LNCAP (cell line): ENCODE results near the gene HIPK2.

Experiments used
- TF ChIP-seq, protein P1 (sequence below): fragments of 450-650 bp; IDR thresholded peaks from 2 replicates; pipeline ENCODE4 v1.5.1; 2017; ENCODE audit warnings: mild to moderate bottlenecking

The HIPK2 gene

DNA sequence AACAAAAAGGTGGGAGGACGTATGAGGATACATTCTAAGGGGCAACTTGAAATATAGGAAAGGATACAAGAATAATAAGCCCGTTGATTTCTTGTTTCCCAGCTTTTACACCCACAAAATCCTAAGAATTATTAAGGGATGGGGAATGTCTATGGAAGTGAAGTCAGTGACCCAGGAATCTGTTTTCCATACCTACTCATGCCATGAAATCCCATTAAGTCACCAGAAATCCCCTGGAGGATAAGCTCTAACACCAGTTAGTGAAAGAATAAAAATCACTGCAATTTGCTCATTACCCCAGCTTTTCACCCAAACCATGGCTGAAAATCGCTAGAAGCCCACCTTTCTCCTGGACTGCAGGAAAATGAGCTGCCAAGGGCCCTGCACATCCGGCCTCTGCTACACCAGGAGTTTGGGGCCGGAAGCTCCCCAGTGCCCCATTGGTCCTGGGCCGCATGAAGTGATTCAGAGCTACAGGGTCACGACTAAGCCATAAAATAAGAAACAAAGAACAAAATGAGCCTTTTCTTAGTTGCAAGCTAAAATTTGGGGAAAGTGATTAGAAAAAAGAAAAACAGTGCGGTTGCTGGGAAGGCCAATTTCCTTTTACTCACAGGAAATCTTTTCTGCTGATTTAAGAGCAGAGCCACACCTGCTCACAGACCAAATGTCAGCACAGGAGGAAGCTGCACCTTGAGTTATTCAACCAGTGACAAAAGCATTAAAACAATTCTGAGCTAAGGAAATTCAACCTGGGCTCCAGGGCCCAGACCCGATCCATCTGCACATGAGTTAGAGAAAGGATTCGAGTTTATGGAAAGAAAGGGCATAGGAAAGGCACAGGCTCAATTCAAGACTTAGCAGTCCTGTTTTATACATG, 40.3 kb downstream of the HIPK2 start:
- TF ChIP-seq, protein P1, sequence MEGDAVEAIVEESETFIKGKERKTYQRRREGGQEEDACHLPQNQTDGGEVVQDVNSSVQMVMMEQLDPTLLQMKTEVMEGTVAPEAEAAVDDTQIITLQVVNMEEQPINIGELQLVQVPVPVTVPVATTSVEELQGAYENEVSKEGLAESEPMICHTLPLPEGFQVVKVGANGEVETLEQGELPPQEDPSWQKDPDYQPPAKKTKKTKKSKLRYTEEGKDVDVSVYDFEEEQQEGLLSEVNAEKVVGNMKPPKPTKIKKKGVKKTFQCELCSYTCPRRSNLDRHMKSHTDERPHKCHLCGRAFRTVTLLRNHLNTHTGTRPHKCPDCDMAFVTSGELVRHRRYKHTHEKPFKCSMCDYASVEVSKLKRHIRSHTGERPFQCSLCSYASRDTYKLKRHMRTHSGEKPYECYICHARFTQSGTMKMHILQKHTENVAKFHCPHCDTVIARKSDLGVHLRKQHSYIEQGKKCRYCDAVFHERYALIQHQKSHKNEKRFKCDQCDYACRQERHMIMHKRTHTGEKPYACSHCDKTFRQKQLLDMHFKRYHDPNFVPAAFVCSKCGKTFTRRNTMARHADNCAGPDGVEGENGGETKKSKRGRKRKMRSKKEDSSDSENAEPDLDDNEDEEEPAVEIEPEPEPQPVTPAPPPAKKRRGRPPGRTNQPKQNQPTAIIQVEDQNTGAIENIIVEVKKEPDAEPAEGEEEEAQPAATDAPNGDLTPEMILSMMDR = no peak

DNA sequence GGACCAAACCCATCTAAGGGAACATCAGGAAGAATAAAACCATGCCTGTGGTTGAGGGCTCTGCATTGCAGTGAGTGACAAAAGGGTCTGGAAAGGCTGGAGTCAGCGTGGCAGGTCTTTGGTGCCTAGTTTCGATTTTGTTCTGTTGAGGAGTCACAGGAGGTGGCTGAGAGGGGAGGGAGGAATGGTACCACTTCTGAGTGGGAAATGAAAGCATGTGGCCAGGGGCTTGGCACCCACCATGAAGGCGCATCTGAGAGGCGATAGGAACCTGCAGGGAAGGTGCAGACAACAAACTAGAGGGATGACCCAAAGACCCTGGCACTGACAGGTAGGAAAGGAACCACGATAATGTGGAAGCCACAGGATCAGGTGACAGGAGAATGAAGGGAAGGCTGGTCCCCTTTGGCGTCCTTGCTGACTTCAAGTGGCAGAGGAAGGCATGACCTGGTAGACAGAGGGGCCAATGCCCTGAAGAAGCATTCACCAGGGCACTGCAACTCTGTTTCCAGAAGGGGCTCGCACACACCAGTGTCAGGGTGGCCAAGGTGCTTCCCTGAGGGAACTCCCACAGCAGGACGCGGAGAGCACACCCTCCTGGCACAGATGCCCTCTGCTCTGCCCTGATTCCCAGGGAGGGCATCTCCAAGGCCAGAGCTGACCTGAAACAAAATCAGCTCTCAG, 41.7 kb downstream of the HIPK2 start:
- TF ChIP-seq, protein P1 = no peak

DNA sequence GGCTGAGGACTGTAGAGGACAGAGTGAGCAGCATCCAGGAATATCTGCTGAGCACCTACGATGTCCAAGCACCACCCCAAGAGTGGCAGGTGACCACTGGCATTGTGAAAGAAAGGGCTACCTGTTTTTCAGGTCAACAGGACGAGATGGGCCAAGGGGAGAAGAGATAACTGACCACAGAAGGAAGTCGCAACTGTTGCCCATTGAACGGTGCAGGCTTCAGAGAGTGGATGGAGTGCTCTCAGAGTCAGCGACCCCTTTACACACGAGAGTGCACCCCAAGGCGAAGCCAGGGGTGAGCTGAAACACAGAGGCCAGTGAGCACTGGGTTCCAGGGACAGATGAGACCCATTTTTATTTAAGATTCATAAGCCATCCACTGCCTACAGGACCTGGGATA, 42.3 kb downstream of the HIPK2 start:
- TF ChIP-seq, protein P1 = no peak

DNA sequence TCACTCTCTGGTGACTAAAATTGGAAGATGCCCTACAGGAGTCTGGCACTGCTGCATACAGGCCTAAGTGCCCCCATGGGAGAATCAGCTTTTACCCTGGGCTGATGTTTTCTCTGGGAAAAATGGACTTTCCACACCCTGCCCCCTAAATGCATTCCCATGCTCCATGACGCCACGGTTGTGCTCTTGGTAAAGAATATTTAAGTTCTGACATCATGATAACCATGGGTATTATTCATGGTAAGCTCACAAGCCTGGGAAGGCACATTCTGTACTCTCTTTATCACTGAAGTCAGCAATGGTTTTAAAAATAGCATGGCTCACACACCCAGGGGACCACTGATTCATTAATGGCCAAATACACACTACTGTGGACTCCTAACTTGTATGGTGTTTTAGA, 43.4 kb downstream of the HIPK2 start:
- TF ChIP-seq, protein P1 = no peak

DNA sequence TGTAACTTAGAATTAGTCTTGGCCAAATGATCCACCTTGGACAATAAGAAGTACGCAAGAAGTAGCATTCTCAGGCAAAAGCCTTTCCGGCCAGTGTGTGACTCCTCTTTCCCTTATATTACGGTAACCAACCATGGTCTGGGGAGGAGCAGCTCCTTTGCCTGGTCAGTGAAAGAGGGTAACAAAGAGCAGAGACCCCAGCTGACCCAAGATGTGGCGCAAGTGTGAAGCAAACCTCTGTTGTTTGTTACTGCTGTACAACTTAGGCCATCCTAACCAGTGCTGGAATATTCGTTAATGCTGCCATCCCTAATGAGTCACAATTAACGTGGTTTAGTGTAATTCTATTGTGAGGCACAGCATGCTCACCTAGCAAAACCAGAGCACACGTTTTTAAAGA, 44.0 kb downstream of the HIPK2 start:
- TF ChIP-seq, protein P1 = no peak

DNA sequence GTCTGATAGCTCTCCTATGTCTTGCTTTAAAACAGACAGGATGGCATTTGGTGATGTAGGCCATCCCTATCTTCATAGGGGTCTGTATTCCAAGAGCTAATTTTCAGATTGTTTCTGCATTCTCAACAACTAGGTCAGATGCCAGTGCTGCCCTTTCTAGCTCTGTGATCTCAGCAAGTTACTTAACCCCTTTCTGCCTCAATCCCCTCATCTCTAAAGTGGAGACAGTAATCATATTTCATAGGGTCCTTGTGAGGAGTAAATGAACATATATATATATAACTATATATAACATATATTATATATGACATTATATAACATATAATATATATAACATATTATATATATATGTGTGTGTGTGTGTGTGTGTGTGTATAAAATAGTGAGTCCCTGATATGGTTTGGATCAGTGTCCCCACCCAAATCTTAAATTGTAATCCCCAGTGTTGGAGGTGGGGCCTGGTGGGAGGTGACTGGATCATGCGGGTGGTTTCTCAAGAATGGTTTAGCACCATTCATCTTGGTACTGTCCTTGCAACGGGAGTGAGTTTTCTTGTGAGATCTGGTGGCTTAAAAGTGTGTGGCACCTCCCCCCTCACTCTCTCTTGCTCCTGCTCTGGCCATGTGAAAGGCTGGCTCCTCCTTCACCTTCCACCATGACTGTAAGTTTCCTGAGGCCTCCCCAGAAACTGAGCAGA, 45.2 kb downstream of the HIPK2 start:
- TF ChIP-seq, protein P1 = no peak

DNA sequence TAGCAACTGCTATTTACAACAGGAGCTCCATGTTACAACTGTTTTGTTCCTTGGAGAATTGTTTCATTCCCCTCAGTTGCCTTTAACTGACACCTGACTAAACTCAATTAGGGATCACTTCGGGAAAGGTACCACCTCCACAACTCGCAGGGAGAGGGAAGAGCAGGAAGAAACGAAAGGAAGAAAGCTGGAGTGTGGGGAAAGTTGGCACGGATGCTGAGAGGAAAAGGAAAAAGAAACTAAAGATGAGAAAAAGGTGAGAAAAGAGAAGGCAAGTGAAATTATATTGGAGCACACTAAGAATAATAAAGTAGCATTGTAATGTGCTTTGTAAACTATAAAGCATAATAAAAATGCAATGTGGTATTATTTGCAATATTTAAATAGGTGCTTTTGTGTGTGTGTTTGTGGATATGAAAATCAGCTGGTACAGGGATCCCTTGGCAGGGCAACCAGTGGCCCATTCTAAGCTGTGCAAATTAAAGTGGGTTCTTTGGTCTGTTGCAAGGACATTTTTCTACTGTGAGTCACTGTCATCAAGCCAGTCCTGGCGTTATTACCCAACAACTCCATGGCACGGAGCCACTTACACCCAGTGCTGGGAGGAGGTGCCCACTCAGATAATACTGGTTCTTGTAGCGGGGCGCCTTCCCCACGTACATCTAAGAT, 45.9 kb downstream of the HIPK2 start:
- TF ChIP-seq, protein P1 = no peak
